K562 (cell line): Measurements from ENCODE around the gene ACTN3. TPM values are rescaled to one million over a fixed set of nuclear protein-coding genes. Genes with fewer than 3 reads are reported as not detected.
A peak's percentile ranks its signal among the peaks of the same experiment; 100 is the strongest.

Experiments used
- ASH1L ChIP-seq: fragments of 450-650 bp; IDR thresholded peaks from 2 replicates; pipeline ENCODE4 v1.6.1; 2018; ENCODE audit warnings: borderline replicate concordance, mild to moderate bottlenecking, low read depth; ENCODE audit not compliant: partially characterized antibody
- CREB1 ChIP-seq, 2 experiments: sonication (generic) in 1 of 2; formaldehyde crosslinking in 1 of 2; IDR thresholded peaks; 2 replicates each; pipeline versions ENCODE4 v1.6.1 to v1.8.0; 2012 to 2022; ENCODE audit warnings: inconsistent platforms in 1 of 2, mild to moderate bottlenecking in 1 of 2, missing genetic modification reagents in 1 of 2, moderate library complexity in 1 of 2
- ESRRB ChIP-seq: fragments of 250-450 bp; sonication (Bioruptor Pico); IDR thresholded peaks from 2 replicates; pipeline ENCODE4 v1.5.0; 2020; ENCODE audit warnings: mild to moderate bottlenecking, moderate library complexity, borderline replicate concordance
- MAFG ChIP-seq: fragments of 450-650 bp; conservative IDR thresholded peaks from 2 replicates; pipeline ENCODE4 v1.6.1; 2016; ENCODE audit warnings: missing genetic modification characterization, missing compliant biosample characterization
- MYC ChIP-seq, 2 experiments: fragments of 250-450 bp in 1 of 2; sonication (Bioruptor Pico) in 1 of 2; IDR thresholded peaks; 2 replicates each; pipeline versions ENCODE4 v1.5.1 to v1.6.1; 2012 to 2021; ENCODE audit warnings: low read depth in 2 of 2, borderline replicate concordance in 1 of 2, improper control_type of control experiment in 1 of 2, low read length in 1 of 2, mild to moderate bottlenecking in 1 of 2, moderate library complexity in 1 of 2
- NCOA1 ChIP-seq: fragments of 450-650 bp; IDR thresholded peaks from 2 replicates; pipeline ENCODE4 v1.6.1; 2016; ENCODE audit warnings: low read depth
- NFE2 ChIP-seq: IDR thresholded peaks from 2 replicates; pipeline ENCODE4 v1.6.1; 2014; ENCODE audit warnings: antibody characterized with exemption, low read depth
- RBM39 ChIP-seq: fragments of 200-400 bp; formaldehyde crosslinking; optimal IDR thresholded peaks from 2 replicates; pipeline ENCODE3; 2018; ENCODE audit warnings: low read depth, low read length
- RHOXF2B ChIP-seq: fragments of 250-450 bp; sonication (Bioruptor Pico); conservative IDR thresholded peaks from 2 replicates; pipeline ENCODE4 v1.5.1; 2021
- SLC30A9 ChIP-seq: fragments of 250-450 bp; sonication (Bioruptor Pico); IDR thresholded peaks from 2 replicates; pipeline ENCODE4 v1.8.0; 2022; ENCODE audit warnings: mild to moderate bottlenecking, moderate library complexity
- STAG1 ChIP-seq: sonication (generic); formaldehyde crosslinking; IDR thresholded peaks from 2 replicates; pipeline ENCODE4 v1.5.0; 2020; ENCODE audit warnings: missing genetic modification reagents, borderline replicate concordance
- TOE1 ChIP-seq, 2 experiments: fragments of 450-650 bp in 1 of 2; sonication (generic) in 1 of 2; formaldehyde crosslinking in 1 of 2; IDR thresholded peaks; 2 replicates each; pipeline versions ENCODE4 v1.7.1 to v1.8.0; 2016 to 2022; ENCODE audit warnings: borderline replicate concordance in 2 of 2, mild to moderate bottlenecking in 2 of 2, antibody characterized with exemption in 1 of 2, inconsistent platforms in 1 of 2, low read depth in 1 of 2, missing genetic modification reagents in 1 of 2, moderate library complexity in 1 of 2
- ZBTB40 ChIP-seq, 2 experiments: fragments of 450-650 bp in 1 of 2; sonication (generic) in 1 of 2; formaldehyde crosslinking in 1 of 2; IDR thresholded peaks; 2 replicates each; pipeline versions ENCODE4 v1.7.1 to v1.9.0; 2016 to 2022; ENCODE audit warnings: inconsistent platforms in 1 of 2, mild to moderate bottlenecking in 1 of 2, missing genetic modification reagents in 1 of 2
- ZFPM2 ChIP-seq: fragments of 250-450 bp; sonication (Bioruptor Pico); IDR thresholded peaks from 2 replicates; pipeline ENCODE4 v1.5.1; 2022; ENCODE audit warnings: mild to moderate bottlenecking
- ZNF324 ChIP-seq: fragments of 250-450 bp; sonication (Bioruptor Pico); IDR thresholded peaks from 2 replicates; pipeline ENCODE4 v1.4.0; 2020; ENCODE audit warnings: mild to moderate bottlenecking
- ZNF347 ChIP-seq: fragments of 450-650 bp; formaldehyde crosslinking; IDR thresholded peaks from 2 replicates; pipeline ENCODE4 v1.4.0; 2020; ENCODE audit warnings: low read depth, mild to moderate bottlenecking, moderate library complexity
- polyA plus RNA-seq, 8 experiments: library from polyadenylated mRNA; depleted of rRNA in 4 of 8; stranded (reverse) in 5 of 8; unstranded in 3 of 8; fragments of >200 nt; fragmentation: Nextera tagmentation in 2 of 8; fragmentation: Illumina TruSeq in 1 of 8; extraction: Ambion mirVana in 2 of 8; extraction: Trizol in 1 of 8; gene quantifications; 2 replicates each; pipeline versions ENCODE4 v1.2.1 to v1.2.3, GENCODE V29; 2011 to 2014; ENCODE audit warnings: inconsistent platforms in 1 of 8, missing spikeins in 1 of 8
- total RNA-seq, 7 experiments: library from RNA; depleted of rRNA in 6 of 7; stranded (reverse); fragments of >200 nt in 6 of 7; fragmentation: Illumina TruSeq in 2 of 7; extraction: Trizol in 2 of 7; gene quantifications; 2 replicates each; pipeline versions ENCODE4 v1.2.1 to v1.2.3, GENCODE V29; 2011 to 2021; ENCODE audit warnings: low replicate concordance in 1 of 7

ACTN3 gene
- total and polyA plus RNA-seq, 9 of the 15 experiments (the other 6 are each of a cell fraction or from before 2014, with no cell fraction given), result not detected

- TF ChIP-seq ZBTB40 (IDR thresholded peaks at IDR 0.05), result peak; percentile 91
- no peak for TF ChIP-seq ZBTB40 (CRISPR knock-in tag; IDR thresholded peaks at IDR 0.05)
- no peak for TF ChIP-seq ZNF324 (CRISPR knock-in tag)
- TF ChIP-seq ZFPM2 (CRISPR knock-in tag), result no peak
- no peak for TF ChIP-seq ZNF347 (CRISPR knock-in tag)
- TF ChIP-seq SLC30A9 (CRISPR knock-in tag), result no peak
- no peak for TF ChIP-seq ESRRB (CRISPR knock-in tag)
- no peak for TF ChIP-seq MAFG
- peak; percentile 97 for TF ChIP-seq NCOA1
- no peak for TF ChIP-seq NFE2
- peak; percentile 70; the same call in 1 of the 2 replicates for TF ChIP-seq TOE1 (IDR thresholded peaks at IDR 0.05; ENCODE audit: borderline replicate concordance)
- no peak for TF ChIP-seq TOE1 (CRISPR knock-in tag; IDR thresholded peaks at IDR 0.05; ENCODE audit: borderline replicate concordance, low read depth)
- TF ChIP-seq RHOXF2B (CRISPR knock-in tag), result no peak
- TF ChIP-seq STAG1 (CRISPR knock-in tag), result no peak
- peak; percentile 45; the same call in 1 of the 2 replicates for TF ChIP-seq MYC (IDR thresholded peaks at IDR 0.05; ENCODE audit: low read depth, low read length)
- no peak for TF ChIP-seq MYC (CRISPR knock-in tag; IDR thresholded peaks at IDR 0.05; ENCODE audit: borderline replicate concordance, low read depth)
- peak; percentile 87 for TF ChIP-seq RBM39
- no peak for TF ChIP-seq CREB1 (IDR thresholded peaks at IDR 0.05)
- no peak for TF ChIP-seq CREB1 (CRISPR knock-in tag; IDR thresholded peaks at IDR 0.05)
- no peak for TF ChIP-seq ASH1L
Observed at GRCh38 chr11:66510271-66510989, 36.3 kb upstream of the ACTN3 start, which contains the start of gene BBS1 (continued).
